NCI-H146 treated with DMSO at 0.1 percent for 48 hours (cell line): Measurements from ENCODE around the gene SRRM4.
A peak's percentile ranks its signal among the peaks of the same experiment; 100 is the strongest.
"Not testable (repeated sequence)": the region's sequence is repeated elsewhere in the genome, so short reads cannot be mapped to it uniquely, and the experiment has no call there.

Experiments used
- DNase-seq: peaks from one replicate; lab custom pipeline; 2025; ENCODE audit not compliant: unreplicated experiment; lab: John Stamatoyannopoulos, UW

The SRRM4 gene

GRCh38 chr12:119069147-119069642, 87.9 kb downstream of the SRRM4 start:
- DNase-seq: peak; percentile 96

- DNase-seq: no peak
These were observed 89.8 kb downstream of the SRRM4 start for GRCh38 chr12:119071176-119071575.

DNA sequence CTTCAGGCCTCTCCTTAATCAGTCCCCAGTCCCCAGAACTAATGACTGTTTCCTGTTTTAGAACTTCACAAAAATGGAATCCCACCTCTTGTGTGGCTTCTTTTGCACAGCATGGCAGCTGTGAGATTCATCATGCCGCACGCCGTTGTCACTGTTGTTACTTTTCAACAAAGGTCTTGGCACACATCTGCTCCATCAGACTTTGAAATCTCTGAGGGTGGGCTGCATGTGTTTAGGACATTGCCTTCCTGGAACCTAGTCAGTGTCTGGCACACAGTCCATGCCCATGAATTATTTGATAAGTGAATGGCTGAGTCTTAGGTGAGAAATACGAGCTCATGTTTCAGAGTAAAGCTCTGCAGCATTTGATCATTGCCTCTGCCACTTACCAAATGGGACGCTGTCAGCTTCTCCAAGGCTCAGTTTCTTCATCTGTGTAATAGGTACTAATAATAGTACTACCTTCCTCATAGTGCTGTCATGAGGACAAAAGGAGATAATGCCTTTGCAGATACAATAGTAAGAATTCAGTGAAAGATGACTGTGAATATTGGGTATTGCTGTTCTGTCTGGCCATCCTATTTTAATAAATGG, 90.4 kb downstream of the SRRM4 start:
- DNase-seq: no peak

DNA sequence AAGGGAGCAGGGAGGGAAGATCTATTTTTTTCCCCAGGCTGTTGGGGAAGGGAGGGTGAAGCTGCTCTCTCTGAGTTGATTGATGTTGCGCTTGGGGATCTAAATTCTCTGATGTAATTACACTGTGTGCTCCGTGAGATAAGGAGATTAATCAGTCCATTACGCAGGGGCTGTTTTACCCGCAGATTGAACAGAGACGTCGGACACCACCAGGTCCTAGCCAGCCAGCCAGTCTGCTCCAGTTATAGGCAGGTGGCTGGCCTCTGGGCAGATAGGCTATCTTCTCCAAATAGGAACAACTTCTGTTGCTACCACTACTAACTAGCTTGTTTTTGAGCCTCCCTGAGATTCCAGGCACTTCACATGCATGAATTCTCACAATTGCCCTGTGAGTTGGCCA, 91.1 kb downstream of the SRRM4 start:
- DNase-seq: peak; percentile 52

DNA sequence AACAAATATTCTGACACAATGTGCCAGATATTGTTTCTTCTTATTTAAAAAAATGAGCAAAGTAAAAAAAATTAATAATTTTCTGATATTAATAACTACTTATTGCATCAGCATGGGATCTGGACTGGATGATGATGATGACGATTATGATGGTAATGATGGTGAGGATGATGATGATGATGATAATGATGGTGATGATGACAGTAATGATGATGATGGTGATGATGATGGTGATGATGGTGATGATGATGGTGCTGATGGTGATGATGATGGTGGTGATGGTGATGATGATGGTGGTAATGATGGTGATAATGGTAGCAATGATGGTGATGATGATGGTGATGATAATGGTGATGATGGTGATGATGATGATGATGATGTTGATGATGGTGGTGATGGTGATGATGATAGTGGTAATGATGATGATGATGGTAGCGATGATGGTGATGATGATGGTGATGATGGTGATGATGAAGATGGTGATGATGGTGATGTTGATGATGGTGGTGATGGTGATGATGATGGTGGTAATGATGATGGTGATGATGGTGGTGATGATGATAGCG, 94.0 kb downstream of the SRRM4 start:
- no peak for DNase-seq

GRCh38 chr12:119075918-119076317, 94.6 kb downstream of the SRRM4 start:
- no peak for DNase-seq

DNA sequence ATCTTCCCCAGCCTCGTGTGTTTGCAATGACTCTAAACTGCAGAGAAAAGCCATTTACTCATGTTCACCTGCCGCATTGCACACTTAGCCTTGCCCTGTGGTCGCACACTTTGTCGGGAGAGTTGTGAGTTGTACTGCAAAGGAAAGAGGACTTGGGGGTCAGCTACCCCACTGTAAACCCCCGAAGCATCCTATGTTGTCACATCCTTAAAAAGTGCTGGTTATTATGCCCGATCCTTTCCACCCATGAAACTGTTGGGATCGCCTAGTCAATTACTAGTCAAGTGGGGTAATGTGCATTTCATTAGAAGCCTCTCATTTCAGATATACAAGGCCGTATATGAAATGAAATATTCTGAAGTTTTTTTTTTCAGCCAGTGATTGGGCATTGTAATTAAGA, 98.2 kb downstream of the SRRM4 start:
- no peak for DNase-seq

- no peak for DNase-seq
These were observed 100.7 kb downstream of the SRRM4 start for GRCh38 chr12:119082016-119082415.

DNA sequence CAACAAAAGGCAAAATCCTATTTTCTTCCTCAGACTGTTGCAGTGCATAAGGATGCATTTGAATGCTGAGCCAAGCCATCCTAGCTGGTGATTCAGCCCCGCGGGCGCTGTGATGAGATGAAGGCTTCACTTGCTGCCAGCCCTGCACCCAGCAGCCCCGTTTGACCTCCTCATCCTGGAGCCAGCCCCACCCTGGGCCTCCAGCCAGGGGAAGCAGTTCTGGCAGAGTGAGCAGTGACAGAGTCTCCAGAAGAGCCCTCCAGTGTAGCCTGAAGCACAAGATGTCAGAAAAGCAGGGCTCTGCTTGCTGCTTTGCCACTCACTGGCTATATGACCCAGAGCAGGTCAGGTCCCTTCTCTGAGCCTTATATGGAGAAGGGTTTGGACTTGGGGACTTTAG, 101.2 kb downstream of the SRRM4 start:
- DNase-seq: no peak

- no peak for DNase-seq
These were observed 107.5 kb downstream of the SRRM4 start for GRCh38 chr12:119088685-119089379.

GRCh38 chr12:119089380-119090013, 108.2 kb downstream of the SRRM4 start:
- peak; percentile 74 for DNase-seq

DNA sequence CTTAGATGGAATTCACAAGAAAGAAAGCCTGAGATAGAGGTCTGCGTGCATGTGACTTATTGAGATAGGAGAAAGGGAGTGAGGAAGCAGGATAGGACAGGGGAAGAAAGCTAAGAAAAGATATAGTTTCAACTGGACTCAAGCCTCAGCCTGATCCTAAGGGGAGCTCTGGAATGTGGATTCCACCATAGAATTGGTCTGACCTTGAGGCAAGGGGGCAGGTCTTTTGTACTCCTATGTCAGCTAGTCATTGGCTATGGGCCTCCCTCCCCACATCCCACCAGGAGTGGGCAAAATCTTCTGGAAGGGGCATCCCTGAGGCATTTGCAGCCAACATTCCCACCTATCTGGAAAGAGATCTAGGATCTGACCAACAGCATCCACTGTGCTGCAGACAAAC, 108.9 kb downstream of the SRRM4 start:
- no peak for DNase-seq

DNA sequence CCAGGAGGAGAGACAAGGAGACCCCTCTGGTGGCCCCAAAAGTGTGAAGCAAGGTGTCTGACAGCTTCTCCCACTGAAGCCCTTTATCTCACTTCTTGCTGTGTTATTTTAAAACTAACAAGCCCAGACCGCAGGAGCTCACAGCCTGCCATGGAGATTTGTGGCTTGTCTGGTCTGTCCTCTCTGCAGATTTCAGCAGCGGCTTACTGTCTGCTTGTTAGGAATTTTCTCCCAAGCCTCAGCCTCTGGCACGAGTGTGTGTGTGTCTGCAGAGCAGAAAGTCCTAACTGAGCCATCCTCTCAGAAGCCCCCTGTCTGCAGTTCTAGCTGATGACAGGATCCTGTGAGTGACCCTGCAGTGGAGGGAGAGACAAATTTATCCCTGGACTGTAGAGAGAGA, 109.5 kb downstream of the SRRM4 start:
- no peak for DNase-seq

GRCh38 chr12:119096429-119097202, 115.3 kb downstream of the SRRM4 start:
- no peak for DNase-seq

DNA sequence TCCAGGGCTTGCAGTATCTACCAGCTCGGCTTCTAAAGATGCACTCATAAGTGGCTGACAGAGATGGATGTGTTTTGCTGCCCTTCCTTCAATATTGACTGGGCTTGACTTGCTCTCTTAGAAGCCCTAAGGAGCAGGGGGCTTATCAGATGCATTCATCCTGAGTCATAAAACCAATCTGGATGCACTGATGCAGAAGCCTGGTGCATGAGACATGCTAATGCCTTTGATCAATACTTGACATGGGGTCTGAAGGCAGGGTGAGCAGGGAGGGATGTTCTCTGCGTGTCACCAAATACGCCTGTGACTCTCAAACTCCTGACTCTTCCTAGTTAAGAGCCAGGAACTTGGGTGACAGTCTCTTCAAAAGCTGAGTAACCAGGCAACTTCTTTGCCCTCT, 119.6 kb downstream of the SRRM4 start:
- DNase-seq: no peak

DNA sequence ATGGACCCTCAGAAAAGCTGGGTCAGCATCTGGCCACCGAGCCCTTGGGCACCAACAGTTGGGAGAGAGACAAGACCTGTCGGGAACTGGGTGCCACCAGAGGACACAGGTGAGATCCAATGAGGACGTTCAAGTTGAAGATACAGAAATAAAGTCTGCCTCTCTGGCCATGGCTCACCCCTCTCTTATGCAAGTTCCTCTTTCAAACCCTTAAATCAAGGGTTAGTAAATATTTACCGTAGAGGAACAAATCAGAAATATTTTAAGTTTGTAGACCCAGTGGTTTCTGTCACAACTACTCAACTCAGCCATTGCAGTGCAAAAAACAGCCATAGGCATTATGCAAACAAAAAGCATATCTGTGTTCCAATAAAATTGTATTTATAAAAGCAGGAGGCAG, 120.9 kb downstream of the SRRM4 start:
- DNase-seq: no peak

DNA sequence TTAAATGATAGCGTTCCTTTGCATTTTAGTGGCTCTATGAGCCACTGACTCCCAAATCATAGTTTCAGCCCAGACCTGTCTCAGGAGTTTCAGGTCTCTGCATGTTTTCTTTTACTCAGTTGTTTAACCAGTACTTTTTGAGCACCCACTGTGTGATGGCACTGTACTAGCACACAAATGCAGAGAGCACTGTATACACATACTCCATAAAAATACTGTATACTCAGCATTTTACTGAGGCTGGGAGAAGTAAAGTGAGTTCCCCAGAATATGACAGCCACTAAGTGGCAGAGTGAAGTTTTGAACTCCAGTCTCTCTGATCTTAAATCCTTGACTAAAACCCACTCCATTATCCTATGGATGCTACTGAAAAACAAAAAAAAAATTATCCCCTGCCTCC, 121.4 kb downstream of the SRRM4 start:
- DNase-seq: no peak

DNA sequence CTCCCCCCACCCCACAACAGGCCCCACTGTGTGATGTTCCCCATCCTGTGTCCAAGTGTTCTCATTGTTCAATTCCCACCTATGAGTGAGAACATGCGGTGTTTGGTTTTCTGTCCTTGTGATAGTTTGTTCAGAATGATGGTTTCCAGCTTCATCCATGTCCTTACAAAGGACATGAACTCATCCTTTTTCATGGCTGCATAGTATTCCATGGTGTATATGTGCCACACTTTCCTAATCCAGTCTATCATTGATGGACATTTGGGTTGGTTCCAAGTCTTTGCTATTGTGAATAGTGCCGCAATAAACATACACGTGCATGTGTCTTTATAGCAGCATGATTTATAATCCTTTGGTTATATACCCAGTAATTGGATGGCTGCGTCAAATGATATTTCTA, 123.6 kb downstream of the SRRM4 start:
- not testable (repeated sequence) for DNase-seq

DNA sequence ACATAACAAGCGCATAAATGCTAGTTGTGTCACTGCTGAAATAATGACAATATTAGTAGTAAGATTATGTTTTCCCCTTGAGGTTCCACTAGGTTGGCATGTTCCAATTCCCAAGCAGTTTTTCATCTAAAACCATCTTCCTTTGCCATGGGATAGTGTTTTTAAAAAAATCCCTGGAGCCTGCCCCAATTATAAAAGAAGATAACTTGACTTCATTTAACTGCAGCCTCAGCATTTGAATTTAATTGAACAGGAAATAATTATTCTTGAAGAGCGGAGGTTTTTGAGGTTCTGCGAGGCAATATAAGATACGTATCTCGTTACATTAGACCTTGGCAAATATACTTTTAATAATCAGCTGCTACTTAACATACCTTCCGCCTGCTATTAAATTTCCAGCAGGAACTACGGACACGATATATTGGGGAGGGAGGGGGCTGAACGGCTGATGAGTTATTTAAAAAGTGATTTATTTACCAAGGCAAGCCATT, 132.2 kb downstream of the SRRM4 start:
- peak; percentile 18 for DNase-seq

DNA sequence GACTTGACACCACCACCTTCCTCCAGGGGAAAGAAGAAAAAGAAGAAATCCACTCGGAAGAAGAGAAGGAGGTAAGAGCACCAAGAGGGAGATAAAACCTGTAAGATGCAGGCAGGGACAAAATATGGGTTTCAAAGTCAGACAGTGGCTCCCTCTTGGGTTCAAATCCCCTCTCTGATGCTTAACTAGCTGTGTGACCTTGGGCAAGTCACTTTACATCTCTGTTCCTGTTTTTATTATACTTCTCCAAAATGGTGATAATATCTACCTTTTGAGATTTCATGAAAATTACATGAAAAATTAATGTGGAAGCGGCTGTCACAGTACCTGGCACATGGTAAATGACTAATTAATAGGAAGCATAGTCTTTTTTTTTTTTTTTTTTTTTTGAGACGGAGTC, 133.0 kb downstream of the SRRM4 start:
- no peak for DNase-seq

GRCh38 chr12:119115296-119115905, 134.1 kb downstream of the SRRM4 start:
- DNase-seq: no peak
